Keratinocyte (primary cell): ENCODE measurements around the gene SPECC1. TPM values are rescaled to one million over a fixed set of nuclear protein-coding genes. Genes with fewer than 3 reads are reported as not detected.

Experiments
- DNase-seq: peaks from one replicate; pipeline ENCODE4 v3.0.0-alpha.2; 2011; ENCODE audit warnings: low read depth, missing footprints, low spot score
- FAIRE-seq: peaks from 2 replicates; lab custom pipeline; 2011; peaks lifted over from hg19 to GRCh38; lab: Jason Lieb, UNC
- H2AFZ ChIP-seq: 2 replicates; pipeline ENCODE4 v1.6.0; 2012; ENCODE audit warnings: low read length, control low read depth, inconsistent platforms; ENCODE audit not compliant: control insufficient read depth
- H3K27ac ChIP-seq: 2 replicates; pipeline ENCODE4 v1.5.1; 2011; ENCODE audit warnings: low read length; ENCODE audit not compliant: control insufficient read depth, insufficient read depth
- H3K27me3 ChIP-seq: 3 replicates; pipeline ENCODE4 v1.6.0; 2011; ENCODE audit warnings: low read length; ENCODE audit not compliant: control insufficient read depth, insufficient read depth; ENCODE audit errors: extremely low read depth
- H3K36me3 ChIP-seq, 2 experiments: 2 replicates in 1 of 2; 3 replicates in 1 of 2; pipeline ENCODE4 v1.5.1; 2011; ENCODE audit warnings: low read length in 2 of 2, mild to moderate bottlenecking in 1 of 2; ENCODE audit not compliant: control insufficient read depth in 2 of 2, insufficient read depth in 2 of 2; ENCODE audit errors: extremely low read depth in 1 of 2
- H3K4me1 ChIP-seq: 3 replicates; pipeline ENCODE4 v1.5.1; 2011; ENCODE audit warnings: low read length; ENCODE audit not compliant: control insufficient read depth, insufficient read depth; ENCODE audit errors: extremely low read depth
- H3K4me2 ChIP-seq: 3 replicates; pipeline ENCODE4 v1.6.0; 2011; ENCODE audit warnings: low read depth, low read length; ENCODE audit not compliant: control insufficient read depth, insufficient read depth; ENCODE audit errors: extremely low read depth
- H3K4me3 ChIP-seq, 3 experiments: fragments of 200-600 bp in 1 of 3; sonication (generic) in 1 of 3; 2 replicates in 2 of 3; 3 replicates in 1 of 3; pipeline ENCODE4 v1.5.1; 2011 to 2016; ENCODE audit warnings: low read length in 3 of 3, mild to moderate bottlenecking in 3 of 3, control low read depth in 2 of 3, inconsistent platforms in 1 of 3, low read depth in 1 of 3, mixed read lengths in 1 of 3, mixed run types in 1 of 3, moderate library complexity in 1 of 3; ENCODE audit not compliant: control insufficient read depth in 2 of 3, insufficient read depth in 2 of 3; ENCODE audit errors: extremely low read depth in 1 of 3
- H3K79me2 ChIP-seq: 2 replicates; pipeline ENCODE4 v1.6.0; 2012; ENCODE audit warnings: low read length; ENCODE audit not compliant: control insufficient read depth, insufficient read depth
- H3K9ac ChIP-seq: 3 replicates; pipeline ENCODE4 v1.6.0; 2011; ENCODE audit warnings: low read length; ENCODE audit not compliant: control insufficient read depth, insufficient read depth; ENCODE audit errors: extremely low read depth
- H3K9me1 ChIP-seq: 3 replicates; pipeline ENCODE4 v1.6.0; 2011; ENCODE audit warnings: low read length; ENCODE audit not compliant: control insufficient read depth, insufficient read depth; ENCODE audit errors: extremely low read depth
- H3K9me3 ChIP-seq: 2 replicates; pipeline ENCODE4 v1.5.1; 2012; ENCODE audit warnings: low read depth, low read length; ENCODE audit not compliant: control insufficient read depth
- H4K20me1 ChIP-seq: 3 replicates; pipeline ENCODE4 v1.6.0; 2011; ENCODE audit warnings: low read length; ENCODE audit not compliant: control insufficient read depth, insufficient read depth; ENCODE audit errors: extremely low read depth
- EZH2 ChIP-seq: IDR thresholded peaks from one replicate; pipeline ENCODE4 v1.6.1; 2012; ENCODE audit warnings: inconsistent platforms, mild to moderate bottlenecking, low read length, moderate library complexity
- dilution Hi-C: fragments of 300-500 bp; cut with MboI; formaldehyde crosslinking; loops from one replicate; pipeline ENCODE4 v1.7.0; 2020; ENCODE audit warnings: low sequenced_read_pairs; ENCODE audit not compliant: extremely low pct_ligation_motif_present
- polyA plus RNA-seq, 5 experiments: library from polyadenylated mRNA; depleted of rRNA in 3 of 5; stranded (reverse) in 3 of 5; stranded (forward) in 1 of 5; unstranded in 1 of 5; fragments of >200 nt; gene quantifications; 1 replicate in 1 of 5; 2 replicates in 3 of 5; 3 replicates in 1 of 5; pipeline versions ENCODE4 v1.2.1 to v1.2.3, GENCODE V29; 2011 to 2012; ENCODE audit warnings: missing spikeins in 2 of 5, low read depth in 1 of 5, low replicate concordance in 1 of 5
- TF ChIP-seq, protein P1 (sequence below), 3 experiments: IDR thresholded peaks in 1 of 3; conservative IDR thresholded peaks in 1 of 3; optimal IDR thresholded peaks in 1 of 3; 2 replicates in 2 of 3; 3 replicates in 1 of 3; pipeline versions ENCODE3 to v1.5.1; 2011; ENCODE audit warnings: low read length in 3 of 3, mild to moderate bottlenecking in 3 of 3, moderate library complexity in 2 of 3, control low read depth in 1 of 3, inconsistent platforms in 1 of 3; ENCODE audit not compliant: insufficient read depth in 2 of 3; ENCODE audit errors: extremely low read depth in 1 of 3

SPECC1 gene
- polyA plus RNA-seq, 1 donor (not counting 4 experiments of a cell fraction or from before 2014, with no cell fraction given) = 20.9 TPM

DNA sequence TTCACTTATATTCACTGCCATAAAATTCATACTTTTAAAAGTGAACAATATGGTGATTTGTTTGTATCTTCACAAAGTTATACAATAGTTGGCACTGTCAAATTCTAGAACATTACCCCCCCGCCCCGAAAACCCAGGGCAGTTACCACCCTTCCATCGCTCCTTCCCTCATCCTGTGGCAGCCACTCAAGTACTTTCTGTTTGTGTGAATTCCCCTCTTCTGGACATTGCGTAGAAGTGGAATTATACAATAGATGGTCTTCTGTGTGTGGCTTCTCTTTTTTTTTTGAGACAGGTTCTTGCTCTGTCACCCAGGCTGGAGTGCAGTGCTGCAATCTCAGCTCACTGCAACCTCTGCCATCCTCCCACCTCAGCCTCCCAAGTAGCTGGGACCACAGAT, 58.6 kb downstream of the SPECC1 start:
- Histone ChIP-seq H3K79me2 (no peaks in the 10 kb centered on the region), H4K20me1 (no peaks in the 10 kb centered on the region), H3K9me3 (no peaks in the 10 kb centered on the region), H3K4me3 (no peak overlapping the region), H3K36me3 (no peaks in the 10 kb centered on the region), H3K27ac (no peak overlapping the region), H3K9me1 (no peaks in the 10 kb centered on the region), H3K4me1 (peaks cover 32% of the 10 kb centered on the region), H3K9ac (no peak overlapping the region), H2AFZ (no peak overlapping the region), H3K4me2 (no peak overlapping the region), H3K27me3 (no peaks in the 10 kb centered on the region)
- dilution Hi-C loops = no loop called here
- no peak for DNase-seq
- TF ChIP-seq, protein P1, sequence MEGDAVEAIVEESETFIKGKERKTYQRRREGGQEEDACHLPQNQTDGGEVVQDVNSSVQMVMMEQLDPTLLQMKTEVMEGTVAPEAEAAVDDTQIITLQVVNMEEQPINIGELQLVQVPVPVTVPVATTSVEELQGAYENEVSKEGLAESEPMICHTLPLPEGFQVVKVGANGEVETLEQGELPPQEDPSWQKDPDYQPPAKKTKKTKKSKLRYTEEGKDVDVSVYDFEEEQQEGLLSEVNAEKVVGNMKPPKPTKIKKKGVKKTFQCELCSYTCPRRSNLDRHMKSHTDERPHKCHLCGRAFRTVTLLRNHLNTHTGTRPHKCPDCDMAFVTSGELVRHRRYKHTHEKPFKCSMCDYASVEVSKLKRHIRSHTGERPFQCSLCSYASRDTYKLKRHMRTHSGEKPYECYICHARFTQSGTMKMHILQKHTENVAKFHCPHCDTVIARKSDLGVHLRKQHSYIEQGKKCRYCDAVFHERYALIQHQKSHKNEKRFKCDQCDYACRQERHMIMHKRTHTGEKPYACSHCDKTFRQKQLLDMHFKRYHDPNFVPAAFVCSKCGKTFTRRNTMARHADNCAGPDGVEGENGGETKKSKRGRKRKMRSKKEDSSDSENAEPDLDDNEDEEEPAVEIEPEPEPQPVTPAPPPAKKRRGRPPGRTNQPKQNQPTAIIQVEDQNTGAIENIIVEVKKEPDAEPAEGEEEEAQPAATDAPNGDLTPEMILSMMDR (optimal IDR thresholded peaks at IDR 0.05 in 1 of 3, IDR thresholded peaks at IDR 0.05 in 1 of 3, conservative IDR thresholded peaks at IDR 0.05 in 1 of 3; ENCODE audit: extremely low read depth in 1 of 3, insufficient read depth in 2 of 3, low read length in 3 of 3) = no peak
- no peak for TF ChIP-seq EZH2
- FAIRE-seq = no peak

DNA sequence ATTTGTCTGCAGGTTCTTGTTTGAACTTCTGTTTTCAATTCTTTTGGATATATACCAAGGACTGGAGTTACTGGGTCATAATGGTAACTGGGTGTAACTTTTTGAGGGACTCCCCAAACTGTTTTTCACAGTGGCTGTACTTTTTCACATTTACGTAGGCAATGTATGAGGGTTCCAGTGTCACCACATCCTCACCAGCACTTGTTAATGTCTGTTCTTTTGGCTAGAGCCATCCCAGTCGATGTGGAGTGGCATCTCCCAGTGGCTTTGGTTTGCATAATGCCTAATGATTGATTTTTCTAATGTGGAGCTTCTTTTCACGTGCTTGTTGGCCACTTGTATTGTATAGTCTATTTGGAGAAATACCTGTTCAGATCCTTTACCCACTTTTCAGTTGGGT, 59.3 kb downstream of the SPECC1 start:
- Histone ChIP-seq H3K4me1 (peaks cover 27% of the 10 kb centered on the region), H2AFZ (no peak overlapping the region), H3K9me1 (no peaks in the 10 kb centered on the region), H3K27me3 (no peaks in the 10 kb centered on the region), H3K4me2 (no peak overlapping the region), H3K36me3 (no peaks in the 10 kb centered on the region), H3K9ac (no peak overlapping the region), H3K9me3 (no peaks in the 10 kb centered on the region), H3K79me2 (no peaks in the 10 kb centered on the region), H3K4me3 (no peak overlapping the region), H3K27ac (no peak overlapping the region), H4K20me1 (no peaks in the 10 kb centered on the region)
- TF ChIP-seq, protein P1 (optimal IDR thresholded peaks at IDR 0.05 in 1 of 3, IDR thresholded peaks at IDR 0.05 in 1 of 3, conservative IDR thresholded peaks at IDR 0.05 in 1 of 3; ENCODE audit: extremely low read depth in 1 of 3, insufficient read depth in 2 of 3, low read length in 3 of 3) = no peak
- no peak for TF ChIP-seq EZH2
- dilution Hi-C loops = no loop called here
- DNase-seq = no peak
- no peak for FAIRE-seq
